SK-N-SH (cell line): ENCODE measurements around the gene AXIN1.

ENCODE experiments used
- CTCF ChIP-seq: fragments of 200-600 bp; sonication (generic); IDR thresholded peaks from 2 replicates; pipeline ENCODE4 v1.6.1; 2017; ENCODE audit warnings: antibody characterized with exemption, mild to moderate bottlenecking, moderate library complexity
- EP300 ChIP-seq, 2 experiments: IDR thresholded peaks; 2 replicates each; pipeline versions ENCODE4 v1.4.0 to v1.6.1; 2012; ENCODE audit warnings: borderline replicate concordance in 1 of 2, low read depth in 1 of 2, low read length in 1 of 2
- EZH2phosphoT487 ChIP-seq: fragments of 200-600 bp; sonication (generic); IDR thresholded peaks from 2 replicates; pipeline ENCODE4 v1.6.1; 2017; ENCODE audit warnings: low read depth, mixed run types, mild to moderate bottlenecking, antibody characterized with exemption, moderate library complexity, borderline replicate concordance
- MXI1 ChIP-seq: IDR thresholded peaks from 2 replicates; pipeline ENCODE4 v1.6.1; 2012; ENCODE audit warnings: mild to moderate bottlenecking, low read depth, low read length, improper control_type of control experiment
- RAD21 ChIP-seq: IDR thresholded peaks from 2 replicates; pipeline ENCODE4 v1.6.1; 2012; ENCODE audit warnings: mild to moderate bottlenecking, low read length
- RFX5 ChIP-seq: IDR thresholded peaks from 2 replicates; pipeline ENCODE4 v1.6.1; 2012; ENCODE audit warnings: mild to moderate bottlenecking, improper control_type of control experiment, low read length
- SMC3 ChIP-seq: IDR thresholded peaks from 2 replicates; pipeline ENCODE4 v1.6.1; 2012; ENCODE audit warnings: low read depth, low read length, improper control_type of control experiment
- TEAD4 ChIP-seq: IDR thresholded peaks from 2 replicates; pipeline ENCODE4 v1.4.0; 2012; ENCODE audit warnings: mild to moderate bottlenecking, borderline replicate concordance; ENCODE audit not compliant: insufficient read depth
- ZBTB33 ChIP-seq: IDR thresholded peaks from 2 replicates; pipeline ENCODE4 v1.4.0; 2012; ENCODE audit warnings: low read depth, borderline replicate concordance
- TF ChIP-seq, protein P1 (sequence below): IDR thresholded peaks from 2 replicates; pipeline ENCODE4; 2012

- TF ChIP-seq CTCF (no peak), SMC3 (no peak), ZBTB33 (no peak), MXI1 (no peak), EP300 (IDR thresholded peaks at IDR 0.05; ENCODE audit: borderline replicate concordance in 1 of 2, low read depth in 1 of 2, low read length in 1 of 2) (no peak), TEAD4 (no peak), RAD21 (no peak), EZH2phosphoT487 (no peak), RFX5 (no peak)
- TF ChIP-seq, protein P1, sequence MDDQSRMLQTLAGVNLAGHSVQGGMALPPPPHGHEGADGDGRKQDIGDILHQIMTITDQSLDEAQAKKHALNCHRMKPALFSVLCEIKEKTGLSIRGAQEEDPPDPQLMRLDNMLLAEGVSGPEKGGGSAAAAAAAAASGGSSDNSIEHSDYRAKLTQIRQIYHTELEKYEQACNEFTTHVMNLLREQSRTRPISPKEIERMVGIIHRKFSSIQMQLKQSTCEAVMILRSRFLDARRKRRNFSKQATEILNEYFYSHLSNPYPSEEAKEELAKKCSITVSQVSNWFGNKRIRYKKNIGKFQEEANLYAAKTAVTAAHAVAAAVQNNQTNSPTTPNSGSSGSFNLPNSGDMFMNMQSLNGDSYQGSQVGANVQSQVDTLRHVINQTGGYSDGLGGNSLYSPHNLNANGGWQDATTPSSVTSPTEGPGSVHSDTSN = no peak
These were observed 22.0 kb upstream of the AXIN1 start for GRCh38 chr16:374616-374926.
